22Rv1 (cell line): Measurements from ENCODE around the gene TCF7L1.

Experiments used
- ZFX ChIP-seq: fragments of 450-650 bp; IDR thresholded peaks from 2 replicates; pipeline ENCODE4 v1.6.1; 2017; ENCODE audit warnings: antibody characterized with exemption, borderline replicate concordance
- TF ChIP-seq, protein P1 (sequence below): fragments of 450-650 bp; IDR thresholded peaks from 2 replicates; pipeline ENCODE4 v1.5.1; 2017; ENCODE audit warnings: mild to moderate bottlenecking

DNA sequence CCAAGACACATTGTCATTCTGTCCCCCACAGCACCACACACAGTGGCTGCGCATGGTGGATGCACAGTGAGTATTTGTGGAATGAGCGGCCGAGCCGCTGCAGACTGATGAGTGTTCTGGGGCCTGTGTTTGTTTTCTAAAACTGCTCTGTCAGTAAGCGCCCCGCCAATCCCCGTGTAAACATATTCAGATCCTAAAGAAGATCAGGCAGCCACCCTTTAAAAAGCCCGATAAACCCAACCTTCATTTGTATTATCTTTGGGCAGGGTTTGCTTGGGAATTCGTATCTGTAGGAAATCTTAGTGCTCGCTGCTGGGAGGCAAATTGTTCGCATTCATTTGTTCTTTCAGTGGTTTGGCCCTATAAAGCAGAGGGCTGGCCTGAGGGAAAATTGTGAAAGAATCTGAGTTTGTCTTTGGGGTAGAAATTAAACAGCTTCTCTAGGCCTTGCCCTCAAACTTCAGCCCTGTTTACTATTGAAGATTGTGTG lies 126.0 kb downstream of the TCF7L1 start:
- TF ChIP-seq, protein P1, sequence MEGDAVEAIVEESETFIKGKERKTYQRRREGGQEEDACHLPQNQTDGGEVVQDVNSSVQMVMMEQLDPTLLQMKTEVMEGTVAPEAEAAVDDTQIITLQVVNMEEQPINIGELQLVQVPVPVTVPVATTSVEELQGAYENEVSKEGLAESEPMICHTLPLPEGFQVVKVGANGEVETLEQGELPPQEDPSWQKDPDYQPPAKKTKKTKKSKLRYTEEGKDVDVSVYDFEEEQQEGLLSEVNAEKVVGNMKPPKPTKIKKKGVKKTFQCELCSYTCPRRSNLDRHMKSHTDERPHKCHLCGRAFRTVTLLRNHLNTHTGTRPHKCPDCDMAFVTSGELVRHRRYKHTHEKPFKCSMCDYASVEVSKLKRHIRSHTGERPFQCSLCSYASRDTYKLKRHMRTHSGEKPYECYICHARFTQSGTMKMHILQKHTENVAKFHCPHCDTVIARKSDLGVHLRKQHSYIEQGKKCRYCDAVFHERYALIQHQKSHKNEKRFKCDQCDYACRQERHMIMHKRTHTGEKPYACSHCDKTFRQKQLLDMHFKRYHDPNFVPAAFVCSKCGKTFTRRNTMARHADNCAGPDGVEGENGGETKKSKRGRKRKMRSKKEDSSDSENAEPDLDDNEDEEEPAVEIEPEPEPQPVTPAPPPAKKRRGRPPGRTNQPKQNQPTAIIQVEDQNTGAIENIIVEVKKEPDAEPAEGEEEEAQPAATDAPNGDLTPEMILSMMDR = no peak
- no peak for TF ChIP-seq ZFX
